ENCODE data around the gene ABLIM2. TPM values are rescaled to one million over a fixed set of nuclear protein-coding genes. Genes with fewer than 3 reads are reported as not detected.

ABLIM2 gene
- polyA plus RNA-seq, 3 donors = 0.21 TPM; not detected in 2

DNA sequence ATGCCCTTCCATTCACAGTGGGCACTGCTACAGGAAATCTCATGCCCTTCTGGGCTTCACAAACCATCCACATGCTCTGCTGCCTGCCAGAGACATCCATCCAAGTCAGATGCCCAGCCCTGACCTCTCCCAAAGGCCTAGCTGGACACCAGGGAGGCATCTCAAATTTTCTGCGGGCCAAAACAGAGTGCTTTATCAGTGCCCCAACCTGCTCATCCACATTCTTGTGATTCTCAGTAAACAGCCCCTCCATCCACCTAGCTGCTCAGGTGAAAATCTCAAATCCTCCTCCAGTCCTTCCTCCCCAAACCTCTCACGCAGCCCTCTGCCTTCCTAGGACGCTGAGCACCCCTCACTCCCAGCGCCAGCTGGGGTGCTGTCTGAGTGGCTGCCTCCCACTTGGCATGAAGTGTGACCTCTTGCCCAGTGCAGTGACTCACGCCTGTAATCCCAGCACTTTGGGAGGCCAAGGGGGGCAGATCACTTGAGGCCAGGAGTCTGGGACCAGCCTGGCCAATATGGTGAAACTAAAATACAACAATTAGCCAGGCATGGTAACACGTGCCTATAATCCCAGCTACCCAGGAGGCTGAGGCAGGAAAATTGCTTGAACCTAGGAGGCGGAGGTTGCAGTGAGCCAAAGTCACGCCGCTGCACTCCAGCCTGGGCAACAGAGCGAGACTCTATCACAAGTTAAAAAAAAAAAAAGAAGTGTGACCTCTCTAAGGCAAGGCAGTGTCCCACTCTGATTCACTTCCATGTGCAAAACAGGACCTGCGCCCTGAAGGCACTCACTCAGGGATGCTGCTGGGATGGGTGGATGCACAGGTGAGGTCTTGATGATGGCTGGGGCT is 217.3 kb downstream of the ABLIM2 start:
- H3K4me3 ChIP-seq (replicated peaks in 1 of 3; ENCODE audit: low read depth in 2 of 3, low read length in 3 of 3) = no peak overlapping the region
- H2AFZ ChIP-seq (ENCODE audit: insufficient read depth, low read depth, low read length, poor library complexity, severe bottlenecking) = no peak overlapping the region
- no peaks in the 10 kb centered on the region for H4K20me1 ChIP-seq (ENCODE audit: insufficient read depth, low read length)
- H3K4me2 ChIP-seq (replicated peaks; ENCODE audit: extremely low read depth, low read length, poor library complexity, severe bottlenecking) = no peak overlapping the region
- H3K36me3 ChIP-seq (replicated peaks in 1 of 2; ENCODE audit: control insufficient read depth in 1 of 2, insufficient read depth in 2 of 2, low read length in 2 of 2) = no peaks in the 10 kb centered on the region
- intact Hi-C loops (cut with micrococcal nuclease) = no loop called here
- no peak for DNase-seq
- peaks cover 4 to 12% of the 10 kb centered on the region in 2 donors for H3K9me3 ChIP-seq (replicated peaks in 1 of 2; ENCODE audit: control insufficient read depth in 1 of 2, insufficient read depth in 1 of 2, low read length in 2 of 2)
- H3K4me3 Mint-ChIP-seq = peak overlapping the region; percentile 48 to 52
- H3K27me3 Mint-ChIP-seq (ENCODE audit: low read depth in 3 of 3) = peaks cover 44 to 58% (median 47%) of the 10 kb centered on the region in 3 donors
- peaks cover 8 to 26% of the 10 kb centered on the region in 2 donors for H3K4me1 ChIP-seq (ENCODE audit: control insufficient read depth in 1 of 2, insufficient read depth in 2 of 2, low read length in 2 of 2)
- no peak overlapping the region for H3K27ac Mint-ChIP-seq
- H3K9me3 Mint-ChIP-seq = peaks cover 0 to 21% (median 17%) of the 10 kb centered on the region in 7 donors
- H3K27me3 ChIP-seq (ENCODE audit: control insufficient read depth in 2 of 2, insufficient read depth in 2 of 2, low read length in 2 of 2) = peaks cover 23 to 37% of the 10 kb centered on the region in 2 donors
- WGBS (ENCODE audit: insufficient coverage) = 80% methylated on average over 9 of the region's 11 CpGs
- H3K79me2 ChIP-seq (ENCODE audit: insufficient read depth, low read length) = no peaks in the 10 kb centered on the region
- TF ChIP-seq, protein P1, sequence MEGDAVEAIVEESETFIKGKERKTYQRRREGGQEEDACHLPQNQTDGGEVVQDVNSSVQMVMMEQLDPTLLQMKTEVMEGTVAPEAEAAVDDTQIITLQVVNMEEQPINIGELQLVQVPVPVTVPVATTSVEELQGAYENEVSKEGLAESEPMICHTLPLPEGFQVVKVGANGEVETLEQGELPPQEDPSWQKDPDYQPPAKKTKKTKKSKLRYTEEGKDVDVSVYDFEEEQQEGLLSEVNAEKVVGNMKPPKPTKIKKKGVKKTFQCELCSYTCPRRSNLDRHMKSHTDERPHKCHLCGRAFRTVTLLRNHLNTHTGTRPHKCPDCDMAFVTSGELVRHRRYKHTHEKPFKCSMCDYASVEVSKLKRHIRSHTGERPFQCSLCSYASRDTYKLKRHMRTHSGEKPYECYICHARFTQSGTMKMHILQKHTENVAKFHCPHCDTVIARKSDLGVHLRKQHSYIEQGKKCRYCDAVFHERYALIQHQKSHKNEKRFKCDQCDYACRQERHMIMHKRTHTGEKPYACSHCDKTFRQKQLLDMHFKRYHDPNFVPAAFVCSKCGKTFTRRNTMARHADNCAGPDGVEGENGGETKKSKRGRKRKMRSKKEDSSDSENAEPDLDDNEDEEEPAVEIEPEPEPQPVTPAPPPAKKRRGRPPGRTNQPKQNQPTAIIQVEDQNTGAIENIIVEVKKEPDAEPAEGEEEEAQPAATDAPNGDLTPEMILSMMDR (IDR thresholded peaks at IDR 0.05) = no peak
- H3K4me1 Mint-ChIP-seq = peaks cover 25% of the 10 kb centered on the region
- no peak overlapping the region for H3K9ac ChIP-seq (ENCODE audit: insufficient read depth, low read length, poor library complexity, severe bottlenecking)
- H3K36me3 Mint-ChIP-seq = no peaks in the 10 kb centered on the region
- H3K27ac ChIP-seq (ENCODE audit: low read depth in 1 of 2, low read length in 2 of 2) = no peak overlapping the region

- Histone ChIP-seq H3K9me3 (replicated peaks in 1 of 2; ENCODE audit: control insufficient read depth in 1 of 2, insufficient read depth in 1 of 2, low read length in 2 of 2) (peaks cover 4 to 12% of the 10 kb centered on the region in 2 donors), H3K27me3 (ENCODE audit: control insufficient read depth in 2 of 2, insufficient read depth in 2 of 2, low read length in 2 of 2) (peaks cover 29 to 36% of the 10 kb centered on the region in 2 donors), H3K9ac (ENCODE audit: insufficient read depth, low read length, poor library complexity, severe bottlenecking) (peak within 1 kb of the TSS; percentile 8), H3K36me3 (replicated peaks in 1 of 2; ENCODE audit: control insufficient read depth in 1 of 2, insufficient read depth in 2 of 2, low read length in 2 of 2) (no peaks in the 10 kb centered on the region), H2AFZ (ENCODE audit: insufficient read depth, low read depth, low read length, poor library complexity, severe bottlenecking) (peak within 1 kb of the TSS; percentile 41), H3K79me2 (ENCODE audit: insufficient read depth, low read length) (no peaks in the 10 kb centered on the region), H3K4me3 (replicated peaks in 1 of 3; ENCODE audit: low read depth in 2 of 3, low read length in 3 of 3) (peak within 1 kb of the TSS in 1 of 3 experiments; percentile 47), H3K4me2 (replicated peaks; ENCODE audit: extremely low read depth, low read length, poor library complexity, severe bottlenecking) (peak within 1 kb of the TSS; percentile 60), H3K27ac (ENCODE audit: low read depth in 1 of 2, low read length in 2 of 2) (no peak within 1 kb of the TSS), H4K20me1 (ENCODE audit: insufficient read depth, low read length) (no peaks in the 10 kb centered on the region), H3K4me1 (ENCODE audit: control insufficient read depth in 1 of 2, insufficient read depth in 2 of 2, low read length in 2 of 2) (peaks cover 8 to 34% of the 10 kb centered on the region in 2 donors)
- Mint-ChIP-seq H3K4me3 (peak within 1 kb of the TSS; percentile 53 to 71), H3K36me3 (no peaks in the 10 kb centered on the region), H3K27ac (no peak within 1 kb of the TSS), H3K9me3 (peaks cover 0 to 21% (median 17%) of the 10 kb centered on the region in 7 donors), H3K4me1 (peaks cover 29% of the 10 kb centered on the region), H3K27me3 (ENCODE audit: low read depth in 3 of 3) (peaks cover 43 to 68% (median 50%) of the 10 kb centered on the region in 3 donors)
- intact Hi-C loops (cut with micrococcal nuclease) = no loop called here
- TF ChIP-seq, protein P1 (IDR thresholded peaks at IDR 0.05) = no peak
- 1% methylated on average over 82 of the region's 96 CpGs for WGBS (ENCODE audit: insufficient coverage)
- peak in 1 of 3 donors; percentile 64 for DNase-seq
These were observed 219.1 kb downstream of the ABLIM2 start, which contains the start of gene AFAP1 for GRCh38 chr4:7939377-7940108. AFAP1 (minus strand) TSS chr4:7939861; CDS start chr4:7872078, 67,783 bp downstream.
